ES-I3 (cell line): ENCODE data around the gene PARP3.
A peak's percentile ranks its signal among the peaks of the same experiment; 100 is the strongest.

Source experiments
- H3K36me3 ChIP-seq: 2 replicates; pipeline ENCODE4 v1.6.1; 2013; ENCODE audit warnings: mild to moderate bottlenecking, low read length, control low read depth, moderate library complexity; ENCODE audit not compliant: insufficient read depth
- H3K4me1 ChIP-seq: 2 replicates; pipeline ENCODE4 v1.6.1; 2013; ENCODE audit warnings: mild to moderate bottlenecking, control low read depth, low read length; ENCODE audit not compliant: insufficient read depth
- H3K9ac ChIP-seq: 2 replicates; pipeline ENCODE4 v1.6.1; 2013; ENCODE audit warnings: low read depth, mild to moderate bottlenecking, low read length, moderate library complexity
- H3K9me3 ChIP-seq: 2 replicates; pipeline ENCODE4 v1.6.1; 2013; ENCODE audit warnings: mild to moderate bottlenecking, low read length, moderate library complexity; ENCODE audit not compliant: control insufficient read depth, insufficient read depth

The PARP3 gene

GRCh38 chr3:51950899-51951298 lies 8.7 kb downstream of the PARP3 start:
- no peaks in the 10 kb centered on the region for H3K9me3 ChIP-seq
- no peak overlapping the region for H3K9ac ChIP-seq
- no peaks in the 10 kb centered on the region for H3K36me3 ChIP-seq
- H3K4me1 ChIP-seq: no peaks in the 10 kb centered on the region

GRCh38 chr3:51953445-51953844 lies 11.3 kb downstream of the PARP3 start:
- no peaks in the 10 kb centered on the region for H3K36me3 ChIP-seq
- no peaks in the 10 kb centered on the region for H3K9me3 ChIP-seq
- no peaks in the 10 kb centered on the region for H3K4me1 ChIP-seq
- H3K9ac ChIP-seq: no peak overlapping the region

GRCh38 chr3:51954105-51954504 lies 11.9 kb downstream of the PARP3 start:
- Histone ChIP-seq H3K4me1 (no peaks in the 10 kb centered on the region), H3K36me3 (no peaks in the 10 kb centered on the region), H3K9me3 (no peaks in the 10 kb centered on the region), H3K9ac (no peak overlapping the region)

- Histone ChIP-seq H3K36me3 (no peaks in the 10 kb centered on the region), H3K4me1 (no peaks in the 10 kb centered on the region), H3K9me3 (no peaks in the 10 kb centered on the region), H3K9ac (no peak overlapping the region)
Measured at GRCh38 chr3:51954713-51955112, 12.6 kb downstream of the PARP3 start.

GRCh38 chr3:51955175-51955892 lies 13.2 kb downstream of the PARP3 start, which contains the start of gene GPR62:
Gene GPR62 (plus strand): TSS chr3:51955381. CDS start chr3:51955653, 272 bp downstream.
- Histone ChIP-seq H3K36me3 (no peaks in the 10 kb centered on the region), H3K9me3 (no peaks in the 10 kb centered on the region), H3K9ac (peak within 1 kb of the TSS; percentile 63), H3K4me1 (no peaks in the 10 kb centered on the region)

GRCh38 chr3:51955893-51956770 lies 14.0 kb downstream of the PARP3 start:
- Histone ChIP-seq H3K9ac (peak overlapping the region; percentile 63), H3K4me1 (no peaks in the 10 kb centered on the region), H3K9me3 (no peaks in the 10 kb centered on the region), H3K36me3 (no peaks in the 10 kb centered on the region)

- Histone ChIP-seq H3K36me3 (no peaks in the 10 kb centered on the region), H3K9ac (no peak overlapping the region), H3K9me3 (no peaks in the 10 kb centered on the region), H3K4me1 (no peaks in the 10 kb centered on the region)
Measured at GRCh38 chr3:51957520-51958205, 15.5 kb downstream of the PARP3 start.

GRCh38 chr3:51958603-51959521 lies 16.7 kb downstream of the PARP3 start:
- Histone ChIP-seq H3K36me3 (no peaks in the 10 kb centered on the region), H3K4me1 (no peaks in the 10 kb centered on the region; the same call in 1 of the 2 replicates), H3K9me3 (no peaks in the 10 kb centered on the region), H3K9ac (no peak overlapping the region)

- Histone ChIP-seq H3K4me1 (peaks cover 7% of the 10 kb centered on the region; the same call in 1 of the 2 replicates), H3K9ac (no peak overlapping the region), H3K9me3 (no peaks in the 10 kb centered on the region), H3K36me3 (no peaks in the 10 kb centered on the region)
Measured at GRCh38 chr3:51959651-51960050, 17.5 kb downstream of the PARP3 start.

GRCh38 chr3:51960386-51960785 lies 18.2 kb downstream of the PARP3 start:
- H3K4me1 ChIP-seq: peaks cover 9% of the 10 kb centered on the region; the same call in 1 of the 2 replicates
- H3K9ac ChIP-seq: no peak overlapping the region
- no peaks in the 10 kb centered on the region for H3K9me3 ChIP-seq
- no peaks in the 10 kb centered on the region for H3K36me3 ChIP-seq

GRCh38 chr3:51961011-51961410 lies 18.8 kb downstream of the PARP3 start:
- Histone ChIP-seq H3K4me1 (peaks cover 11% of the 10 kb centered on the region; the same call in 1 of the 2 replicates), H3K9ac (no peak overlapping the region), H3K36me3 (no peaks in the 10 kb centered on the region), H3K9me3 (no peaks in the 10 kb centered on the region)

- peaks cover 16% of the 10 kb centered on the region; the same call in 1 of the 2 replicates for H3K4me1 ChIP-seq
- no peak overlapping the region for H3K9ac ChIP-seq
- H3K9me3 ChIP-seq: no peaks in the 10 kb centered on the region
- H3K36me3 ChIP-seq: no peaks in the 10 kb centered on the region
Measured at GRCh38 chr3:51961602-51962569, 19.7 kb downstream of the PARP3 start.
